ENCODE measurements around the gene FBN3. TPM values are rescaled to one million over a fixed set of nuclear protein-coding genes. Genes with fewer than 3 reads are reported as not detected.
"Not testable (repeated sequence)": the region's sequence is repeated elsewhere in the genome, so short reads cannot be mapped to it uniquely, and the experiment has no call there.

FBN3 gene
- total RNA-seq, 1 donor from 2014 or later, result 0.09 TPM

GRCh38 chr19:8117991-8118390 is 31.4 kb downstream of the FBN3 start:
- DNase-seq (ENCODE audit: low spot score), result no peak

- DNase-seq (ENCODE audit: low spot score), result no peak
Observed at GRCh38 chr19:8116437-8117293, 32.7 kb downstream of the FBN3 start.

- no peak for DNase-seq (ENCODE audit: low spot score)
Observed at GRCh38 chr19:8115805-8116396, 33.5 kb downstream of the FBN3 start.

GRCh38 chr19:8113017-8113416 is 36.4 kb downstream of the FBN3 start:
- DNase-seq (ENCODE audit: low spot score), result no peak

- DNase-seq (ENCODE audit: low spot score), result no peak
Observed at GRCh38 chr19:8111376-8111775, 38.0 kb downstream of the FBN3 start.

- DNase-seq (ENCODE audit: low spot score), result no peak
Observed at GRCh38 chr19:8110931-8111330, 38.5 kb downstream of the FBN3 start.

GRCh38 chr19:8109890-8110662 is 39.3 kb downstream of the FBN3 start:
- no peak for DNase-seq (ENCODE audit: low spot score)

GRCh38 chr19:8109455-8109854 is 39.9 kb downstream of the FBN3 start:
- no peak for DNase-seq (ENCODE audit: low spot score)

- no peak for DNase-seq (ENCODE audit: low spot score)
Observed at GRCh38 chr19:8108560-8109445, 40.6 kb downstream of the FBN3 start.

GRCh38 chr19:8107301-8107903 is 42.0 kb downstream of the FBN3 start:
- no peak for DNase-seq (ENCODE audit: low spot score)

GRCh38 chr19:8105471-8105870 is 43.9 kb downstream of the FBN3 start:
- DNase-seq (ENCODE audit: low spot score), result no peak

- not testable (repeated sequence) for DNase-seq (ENCODE audit: low spot score)
Observed at GRCh38 chr19:8101910-8102309, 47.5 kb downstream of the FBN3 start.

- DNase-seq (ENCODE audit: low spot score), result no peak
Observed at GRCh38 chr19:8101311-8101710, 48.1 kb downstream of the FBN3 start.

GRCh38 chr19:8097681-8098567 is 51.5 kb downstream of the FBN3 start:
- DNase-seq (ENCODE audit: low spot score), result no peak

- no peak for DNase-seq (ENCODE audit: low spot score)
Observed at GRCh38 chr19:8097198-8097597, 52.2 kb downstream of the FBN3 start.

- DNase-seq (ENCODE audit: low spot score), result no peak
Observed at GRCh38 chr19:8096071-8096470, 53.3 kb downstream of the FBN3 start.

- no peak for DNase-seq (ENCODE audit: low spot score)
Observed at GRCh38 chr19:8095354-8095886, 54.0 kb downstream of the FBN3 start.

- no peak for DNase-seq (ENCODE audit: low spot score)
Observed at GRCh38 chr19:8094336-8094735, 55.1 kb downstream of the FBN3 start.

GRCh38 chr19:8093740-8094139 is 55.7 kb downstream of the FBN3 start:
- DNase-seq (ENCODE audit: low spot score), result no peak

GRCh38 chr19:8090950-8091349 is 58.4 kb downstream of the FBN3 start:
- DNase-seq (ENCODE audit: low spot score), result no peak

Measured in mucosa of gallbladder (tissue), 1 donor.